Peyer's patch (tissue), 4 donors: Measurements from ENCODE around the gene BEND4.

Experiments
- POLR2A ChIP-seq, 2 donors: fragments of 450-650 bp; IDR thresholded peaks; one replicate each; pipeline ENCODE4 v1.5.1; 2017; ENCODE audit warnings: antibody characterized with exemption in 2 of 2, mild to moderate bottlenecking in 2 of 2, moderate library complexity in 2 of 2
- TF ChIP-seq, protein P1 (sequence below), 6 experiments: fragments of 450-650 bp in 4 of 6; fragments of 200-600 bp in 2 of 6; sonication (generic) in 1 of 6; IDR thresholded peaks; one replicate each; pipeline ENCODE4 v1.5.1; 2017 to 2019; ENCODE audit warnings: antibody characterized with exemption in 6 of 6, mild to moderate bottlenecking in 3 of 6, moderate library complexity in 1 of 6

DNA sequence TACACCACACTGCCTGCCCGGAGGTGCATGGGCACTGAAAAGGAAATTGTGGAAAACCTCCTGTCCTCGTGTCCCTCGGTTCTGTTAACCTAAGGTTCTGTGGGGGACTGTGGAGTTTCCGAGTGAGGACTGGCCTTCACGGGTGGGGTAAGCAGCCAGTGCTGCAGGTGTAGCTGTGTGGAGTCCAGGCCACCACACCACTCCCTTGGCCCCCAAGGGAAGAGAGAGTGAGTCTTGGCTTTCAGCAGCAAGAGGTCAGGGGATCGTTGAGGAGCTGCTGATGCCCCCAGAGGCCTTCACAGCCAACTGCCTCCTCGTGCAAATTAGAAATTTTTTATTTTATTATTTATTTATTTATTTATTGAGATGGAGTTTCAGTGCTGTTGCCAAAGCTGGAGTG is 20.4 kb downstream of the BEND4 start:
- TF ChIP-seq POLR2A (IDR thresholded peaks at IDR 0.05), result no peak
- TF ChIP-seq, protein P1, sequence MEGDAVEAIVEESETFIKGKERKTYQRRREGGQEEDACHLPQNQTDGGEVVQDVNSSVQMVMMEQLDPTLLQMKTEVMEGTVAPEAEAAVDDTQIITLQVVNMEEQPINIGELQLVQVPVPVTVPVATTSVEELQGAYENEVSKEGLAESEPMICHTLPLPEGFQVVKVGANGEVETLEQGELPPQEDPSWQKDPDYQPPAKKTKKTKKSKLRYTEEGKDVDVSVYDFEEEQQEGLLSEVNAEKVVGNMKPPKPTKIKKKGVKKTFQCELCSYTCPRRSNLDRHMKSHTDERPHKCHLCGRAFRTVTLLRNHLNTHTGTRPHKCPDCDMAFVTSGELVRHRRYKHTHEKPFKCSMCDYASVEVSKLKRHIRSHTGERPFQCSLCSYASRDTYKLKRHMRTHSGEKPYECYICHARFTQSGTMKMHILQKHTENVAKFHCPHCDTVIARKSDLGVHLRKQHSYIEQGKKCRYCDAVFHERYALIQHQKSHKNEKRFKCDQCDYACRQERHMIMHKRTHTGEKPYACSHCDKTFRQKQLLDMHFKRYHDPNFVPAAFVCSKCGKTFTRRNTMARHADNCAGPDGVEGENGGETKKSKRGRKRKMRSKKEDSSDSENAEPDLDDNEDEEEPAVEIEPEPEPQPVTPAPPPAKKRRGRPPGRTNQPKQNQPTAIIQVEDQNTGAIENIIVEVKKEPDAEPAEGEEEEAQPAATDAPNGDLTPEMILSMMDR (IDR thresholded peaks at IDR 0.05), result no peak
